Measurements from ENCODE around the gene NPY4R. TPM values are rescaled to one million over a fixed set of nuclear protein-coding genes. Genes with fewer than 3 reads are reported as not detected.
"Not testable (repeated sequence)": the region's sequence is repeated elsewhere in the genome, so short reads cannot be mapped to it uniquely, and the experiment has no call there.

NPY4R gene
- total RNA-seq, 1 experiment from 2014 or later, result not detected

- not testable (repeated sequence) for DNase-seq; H3K9me3 ChIP-seq (ENCODE audit: low read length); H3K9me2 ChIP-seq (replicated peaks; ENCODE audit: insufficient read depth, low read length); H3K27me3 ChIP-seq (ENCODE audit: low read length); H3K9ac ChIP-seq (ENCODE audit: low read length); H3K4me2 ChIP-seq (ENCODE audit: low read depth, low read length, poor library complexity, severe bottlenecking); H3K27ac ChIP-seq (ENCODE audit: low read length); H3K4me1 ChIP-seq (ENCODE audit: low read length); H3K36me3 ChIP-seq (ENCODE audit: insufficient read depth, low read length); H2AFZ ChIP-seq (ENCODE audit: low read length); H3K4me3 ChIP-seq (ENCODE audit: low read length); H3K79me2 ChIP-seq (ENCODE audit: low read length); H4K20me1 ChIP-seq (ENCODE audit: insufficient read depth, low read depth, low read length)
Observed at GRCh38 chr10:46498985-46499703, 33.4 kb upstream of the NPY4R start.

- H3K4me3 ChIP-seq (ENCODE audit: low read length); DNase-seq; H3K4me2 ChIP-seq (ENCODE audit: low read depth, low read length, poor library complexity, severe bottlenecking); H3K79me2 ChIP-seq (ENCODE audit: low read length); H3K9me2 ChIP-seq (replicated peaks; ENCODE audit: insufficient read depth, low read length); H3K9ac ChIP-seq (ENCODE audit: low read length); H4K20me1 ChIP-seq (ENCODE audit: insufficient read depth, low read depth, low read length); H2AFZ ChIP-seq (ENCODE audit: low read length); H3K36me3 ChIP-seq (ENCODE audit: insufficient read depth, low read length); H3K9me3 ChIP-seq (ENCODE audit: low read length); H3K27me3 ChIP-seq (ENCODE audit: low read length); H3K27ac ChIP-seq (ENCODE audit: low read length); H3K4me1 ChIP-seq (ENCODE audit: low read length): not testable (repeated sequence)
Observed at GRCh38 chr10:46497878-46498277, 32.1 kb upstream of the NPY4R start.

- not testable (repeated sequence) for H3K27me3 ChIP-seq (ENCODE audit: low read length); H3K79me2 ChIP-seq (ENCODE audit: low read length); H3K4me1 ChIP-seq (ENCODE audit: low read length); H3K4me3 ChIP-seq (ENCODE audit: low read length); H3K27ac ChIP-seq (ENCODE audit: low read length); H3K9me3 ChIP-seq (ENCODE audit: low read length); DNase-seq; H3K36me3 ChIP-seq (ENCODE audit: insufficient read depth, low read length); H4K20me1 ChIP-seq (ENCODE audit: insufficient read depth, low read depth, low read length); H2AFZ ChIP-seq (ENCODE audit: low read length); H3K9ac ChIP-seq (ENCODE audit: low read length); H3K9me2 ChIP-seq (replicated peaks; ENCODE audit: insufficient read depth, low read length); H3K4me2 ChIP-seq (ENCODE audit: low read depth, low read length, poor library complexity, severe bottlenecking)
Observed at GRCh38 chr10:46497401-46497800, 31.6 kb upstream of the NPY4R start.

- H3K4me3 ChIP-seq (ENCODE audit: low read length); H4K20me1 ChIP-seq (ENCODE audit: insufficient read depth, low read depth, low read length): not testable (repeated sequence)
Observed at GRCh38 chr10:46491364-46492114, 25.8 kb upstream of the NPY4R start.

GRCh38 chr10:46490285-46490684 lies 24.5 kb upstream of the NPY4R start:
- not testable (repeated sequence) for H3K36me3 ChIP-seq (ENCODE audit: insufficient read depth, low read length); H3K4me3 ChIP-seq (ENCODE audit: low read length); H3K4me2 ChIP-seq (ENCODE audit: low read depth, low read length, poor library complexity, severe bottlenecking); H2AFZ ChIP-seq (ENCODE audit: low read length); H3K9ac ChIP-seq (ENCODE audit: low read length); DNase-seq; H3K27me3 ChIP-seq (ENCODE audit: low read length); H3K27ac ChIP-seq (ENCODE audit: low read length); H3K4me1 ChIP-seq (ENCODE audit: low read length); H4K20me1 ChIP-seq (ENCODE audit: insufficient read depth, low read depth, low read length); H3K9me2 ChIP-seq (replicated peaks; ENCODE audit: insufficient read depth, low read length); H3K9me3 ChIP-seq (ENCODE audit: low read length); H3K79me2 ChIP-seq (ENCODE audit: low read length)

More at GRCh38 chr10:46491364-46492114, 25.8 kb upstream of the NPY4R start:
- H3K9me3 ChIP-seq (ENCODE audit: low read length); DNase-seq; H3K4me2 ChIP-seq (ENCODE audit: low read depth, low read length, poor library complexity, severe bottlenecking); H2AFZ ChIP-seq (ENCODE audit: low read length); H3K36me3 ChIP-seq (ENCODE audit: insufficient read depth, low read length); H3K27ac ChIP-seq (ENCODE audit: low read length); H3K9me2 ChIP-seq (replicated peaks; ENCODE audit: insufficient read depth, low read length); H3K79me2 ChIP-seq (ENCODE audit: low read length); H3K9ac ChIP-seq (ENCODE audit: low read length); H3K27me3 ChIP-seq (ENCODE audit: low read length); H3K4me1 ChIP-seq (ENCODE audit: low read length): not testable (repeated sequence)

- not testable (repeated sequence) for H4K20me1 ChIP-seq (ENCODE audit: insufficient read depth, low read depth, low read length); H3K27me3 ChIP-seq (ENCODE audit: low read length); H3K9me3 ChIP-seq (ENCODE audit: low read length); H3K4me3 ChIP-seq (ENCODE audit: low read length); H3K4me2 ChIP-seq (ENCODE audit: low read depth, low read length, poor library complexity, severe bottlenecking); H3K79me2 ChIP-seq (ENCODE audit: low read length); H3K27ac ChIP-seq (ENCODE audit: low read length); DNase-seq; H2AFZ ChIP-seq (ENCODE audit: low read length); H3K9ac ChIP-seq (ENCODE audit: low read length); H3K36me3 ChIP-seq (ENCODE audit: insufficient read depth, low read length); H3K9me2 ChIP-seq (replicated peaks; ENCODE audit: insufficient read depth, low read length); H3K4me1 ChIP-seq (ENCODE audit: low read length)
Observed at GRCh38 chr10:46486459-46486858, 20.7 kb upstream of the NPY4R start.

GRCh38 chr10:46474746-46475320 lies 9.1 kb upstream of the NPY4R start:
- H3K4me1 ChIP-seq (ENCODE audit: low read length); H3K36me3 ChIP-seq (ENCODE audit: insufficient read depth, low read length); H3K4me2 ChIP-seq (ENCODE audit: low read depth, low read length, poor library complexity, severe bottlenecking); H3K9me3 ChIP-seq (ENCODE audit: low read length); H3K79me2 ChIP-seq (ENCODE audit: low read length); H3K9me2 ChIP-seq (replicated peaks; ENCODE audit: insufficient read depth, low read length); H3K4me3 ChIP-seq (ENCODE audit: low read length); H4K20me1 ChIP-seq (ENCODE audit: insufficient read depth, low read depth, low read length); H3K27ac ChIP-seq (ENCODE audit: low read length); H3K27me3 ChIP-seq (ENCODE audit: low read length); H3K9ac ChIP-seq (ENCODE audit: low read length); H2AFZ ChIP-seq (ENCODE audit: low read length); DNase-seq: not testable (repeated sequence)

- H3K9me3 ChIP-seq (ENCODE audit: low read length); H3K79me2 ChIP-seq (ENCODE audit: low read length); H2AFZ ChIP-seq (ENCODE audit: low read length); H4K20me1 ChIP-seq (ENCODE audit: insufficient read depth, low read depth, low read length); H3K4me1 ChIP-seq (ENCODE audit: low read length); H3K27ac ChIP-seq (ENCODE audit: low read length); H3K9ac ChIP-seq (ENCODE audit: low read length); H3K9me2 ChIP-seq (replicated peaks; ENCODE audit: insufficient read depth, low read length); H3K36me3 ChIP-seq (ENCODE audit: insufficient read depth, low read length); H3K4me3 ChIP-seq (ENCODE audit: low read length); H3K4me2 ChIP-seq (ENCODE audit: low read depth, low read length, poor library complexity, severe bottlenecking); H3K27me3 ChIP-seq (ENCODE audit: low read length); DNase-seq: not testable (repeated sequence)
Observed at GRCh38 chr10:46473758-46474157, 8.0 kb upstream of the NPY4R start.
